T-cell (primary cell): Measurements from ENCODE around the gene STAT6. TPM values are rescaled to one million over a fixed set of nuclear protein-coding genes. Genes with fewer than 3 reads are reported as not detected.
A peak's percentile ranks its signal among the peaks of the same experiment; 100 is the strongest.

Source experiments
- ATAC-seq, 4 experiments: fragments of 200-7000 bp in 3 of 4; fragments of 150-1000 bp in 1 of 4; cut with Tn5 transposase; replicated peaks in 1 of 4; 1 replicate in 3 of 4; 2 replicates in 1 of 4; pipeline ENCODE4 v1.10.0; 2021; ENCODE audit warnings: moderate library complexity in 3 of 4, mild to moderate bottlenecking in 2 of 4, moderate number of reproducible peaks in 1 of 4
- CTCF ChIA-PET, 2 donors: fragments of 300-600 bp; sonication (Branson Sonifier 250); formaldehyde crosslinking; loops; one replicate each; lab custom pipeline; 2022; ENCODE audit warnings: antibody characterized with exemption in 2 of 2; lab: Charles Lee
- POLR2A ChIA-PET, 2 donors: fragments of 300-600 bp; sonication (Branson Sonifier 250); formaldehyde crosslinking; loops; one replicate each; lab custom pipeline; 2022; ENCODE audit warnings: antibody characterized with exemption in 2 of 2; lab: Charles Lee
- DNase-seq, 35 experiments: peaks; one replicate each; pipeline versions ENCODE4 v3.0.0 to v3.0.0-alpha.2; 2013 to 2023
- H3K27ac ChIP-seq: one replicate; pipeline ENCODE4 v1.5.1; 2013; ENCODE audit warnings: low read length
- H3K27me3 ChIP-seq, 2 experiments: replicated peaks in 1 of 2; 1 replicate in 1 of 2; 2 replicates in 1 of 2; pipeline versions ENCODE4 v1.6.1 to v1.7.0; 2013; ENCODE audit warnings: low read length in 1 of 2, mixed read lengths in 1 of 2; ENCODE audit not compliant: control insufficient read depth in 2 of 2, insufficient read depth in 2 of 2; ENCODE audit errors: extremely low read depth in 1 of 2
- H3K36me3 ChIP-seq, 2 donors: 1 replicate in 1 of 2; 2 replicates in 1 of 2; pipeline versions ENCODE4 v1.6.1 to v1.7.0; 2013; ENCODE audit warnings: low read length in 1 of 2; ENCODE audit not compliant: control insufficient read depth in 2 of 2, insufficient read depth in 1 of 2; ENCODE audit errors: extremely low read depth in 1 of 2
- H3K4me1 ChIP-seq, 2 experiments: 1 replicate in 1 of 2; 2 replicates in 1 of 2; pipeline versions ENCODE4 v1.6.1 to v1.7.0; 2013; ENCODE audit warnings: low read length in 2 of 2, mixed read lengths in 1 of 2; ENCODE audit not compliant: insufficient read depth in 2 of 2, control insufficient read depth in 1 of 2; ENCODE audit errors: extremely low read depth in 1 of 2
- H3K4me3 ChIP-seq, 2 donors: 1 replicate in 1 of 2; 2 replicates in 1 of 2; pipeline versions ENCODE4 v1.5.1 to v1.7.0; 2013; ENCODE audit warnings: mild to moderate bottlenecking in 2 of 2, low read length in 1 of 2, moderate library complexity in 1 of 2; ENCODE audit not compliant: control insufficient read depth in 1 of 2; ENCODE audit errors: extremely low read depth in 1 of 2
- H3K9me3 ChIP-seq: 2 replicates; pipeline ENCODE4 v1.7.0; 2013
- H3K27ac Mint-ChIP-seq, 2 donors: one replicate each; pipeline ENCODE4 v1.8.0; 2020 to 2021; ENCODE audit warnings: mild to moderate bottlenecking in 2 of 2, mixed read lengths in 2 of 2
- H3K27me3 Mint-ChIP-seq, 2 donors: one replicate each; pipeline ENCODE4 v1.8.0; 2021 to 2022; ENCODE audit warnings: mixed read lengths in 2 of 2
- H3K36me3 Mint-ChIP-seq: one replicate; pipeline ENCODE4 v1.8.0; 2021; ENCODE audit warnings: mixed read lengths
- H3K4me1 Mint-ChIP-seq, 3 donors: one replicate each; pipeline ENCODE4 v1.8.0; 2020 to 2022; ENCODE audit warnings: mixed read lengths in 3 of 3, mild to moderate bottlenecking in 1 of 3
- H3K4me3 Mint-ChIP-seq, 3 donors: one replicate each; pipeline ENCODE4 v1.8.0; 2020 to 2022; ENCODE audit warnings: mild to moderate bottlenecking in 3 of 3, mixed read lengths in 3 of 3, moderate library complexity in 3 of 3
- H3K9me3 Mint-ChIP-seq, 3 donors: one replicate each; pipeline ENCODE4 v1.8.0; 2020 to 2022; ENCODE audit warnings: mixed read lengths in 3 of 3
- WGBS: methylation state at CpG from one replicate; pipeline ENCODE4 v1.1.5; 2013; ENCODE audit warnings: missing lambda C conversion rate; ENCODE audit not compliant: insufficient coverage; 5-methylcytosine and 5-hydroxymethylcytosine counted together
- total RNA-seq, 35 experiments: library from RNA in 6 of 35; stranded (reverse) in 6 of 35; fragments of 120-200 nt in 1 of 35; gene quantifications; one replicate each; pipeline versions ENCODE4 v1.2.1 to v1.2.4 and lab custom pipeline; 2013 to 2026

STAT6 gene
- total RNA-seq, 5 donors from 2014 or later (not counting 1 experiment from before 2014, with no cell fraction given), result 227 to 348 (median 341) TPM

DNA sequence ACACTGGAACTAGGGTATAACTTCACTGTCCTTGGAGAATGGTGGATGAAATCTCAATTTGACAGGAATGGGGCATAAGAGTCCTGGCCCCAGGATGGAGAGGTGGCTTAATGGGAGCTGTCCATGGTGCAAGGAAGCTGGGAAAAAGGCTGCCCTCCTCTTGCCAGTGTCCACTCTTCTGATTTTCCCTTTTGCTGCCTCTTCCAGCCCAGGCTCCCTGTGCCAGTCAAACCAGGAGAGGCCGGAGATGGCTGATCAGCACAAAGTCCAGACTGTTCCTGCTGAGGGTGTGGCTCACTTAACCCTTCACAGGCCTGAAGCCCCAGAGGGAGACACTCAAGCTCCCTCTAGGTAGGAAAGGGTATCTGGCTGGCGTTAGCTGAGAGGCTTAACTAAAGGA, 61.3 kb downstream of the STAT6 start, which contains the start of gene MYO1A:
MYO1A (minus strand) TSS at position 240 of the 400 bp plus-strand sequence. CDS start 1,806 bp downstream, outside the sequence.
- POLR2A ChIA-PET, result interaction anchor here in 1 of 2 donors (0.6 kb wide), 1 partner anchor 375 kb away, joined by 12 read pairs; no protein-coding TSS in a partner anchor
- H3K27me3 Mint-ChIP-seq, result peaks cover 0 to 2% of the 10 kb centered on the region in 2 donors
- H3K9me3 Mint-ChIP-seq, result no peaks in the 10 kb centered on the region
- H3K4me3 Mint-ChIP-seq, result no peak within 1 kb of the TSS
- no peaks in the 10 kb centered on the region for H3K27me3 ChIP-seq
- DNase-seq, result no peak
- no peak within 1 kb of the TSS for H3K27ac Mint-ChIP-seq
- no peak for ATAC-seq
- peaks cover 12 to 24% of the 10 kb centered on the region in 2 experiments for H3K4me1 ChIP-seq
- H3K9me3 ChIP-seq, result no peaks in the 10 kb centered on the region
- CTCF ChIA-PET, result interaction anchor here in 1 of 2 donors (1.1 kb wide), 1 partner anchor 10 kb away, joined by 3 read pairs; no protein-coding TSS in a partner anchor
- H3K4me1 Mint-ChIP-seq, result peaks cover 20 to 43% (median 26%) of the 10 kb centered on the region in 3 donors
- WGBS, result 85% methylated on average over 2 of the region's 2 CpGs
- H3K36me3 Mint-ChIP-seq, result no peaks in the 10 kb centered on the region
- H3K36me3 ChIP-seq, result no peaks in the 10 kb centered on the region
- H3K27ac ChIP-seq, result no peak within 1 kb of the TSS
- no peak within 1 kb of the TSS for H3K4me3 ChIP-seq

DNA sequence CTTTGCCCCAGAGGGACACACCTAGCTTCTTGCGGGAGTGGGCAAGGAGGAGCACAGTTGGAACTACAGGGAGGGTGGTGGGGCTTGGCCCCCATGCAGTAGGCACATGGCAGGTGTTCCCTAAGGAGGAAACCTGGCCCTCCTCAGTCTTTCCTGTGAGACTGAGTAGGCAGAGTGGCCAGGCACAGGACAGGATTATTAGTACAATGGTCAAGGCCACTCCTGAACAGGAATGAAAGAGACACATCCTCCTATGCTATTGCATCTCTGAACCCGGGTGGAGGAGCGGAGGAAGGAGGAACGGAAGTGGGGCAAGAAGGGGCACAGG, 62.1 kb downstream of the STAT6 start:
- H3K27ac Mint-ChIP-seq, result no peak overlapping the region
- no CpG with 5 or more reads among the region's 4 CpGs for WGBS
- H3K4me1 Mint-ChIP-seq, result peaks cover 20 to 43% (median 26%) of the 10 kb centered on the region in 3 donors
- H3K9me3 ChIP-seq, result no peaks in the 10 kb centered on the region
- H3K4me1 ChIP-seq, result peaks cover 12 to 24% of the 10 kb centered on the region in 2 experiments
- H3K36me3 ChIP-seq, result no peaks in the 10 kb centered on the region
- peaks cover 0 to 2% of the 10 kb centered on the region in 2 donors for H3K27me3 Mint-ChIP-seq
- no peak overlapping the region for H3K4me3 Mint-ChIP-seq
- H3K36me3 Mint-ChIP-seq, result no peaks in the 10 kb centered on the region
- H3K9me3 Mint-ChIP-seq, result no peaks in the 10 kb centered on the region
- ChIA-PET CTCF (interaction anchor here in 1 of 2 donors (0.7 kb wide), 2 partner anchors 11 to 22 kb away, joined by 3 read pairs; no protein-coding TSS in a partner anchor), POLR2A (no interaction called here)
- H3K27ac ChIP-seq, result no peak overlapping the region
- no peak for ATAC-seq
- DNase-seq, result no peak
- H3K4me3 ChIP-seq, result no peak overlapping the region
- H3K27me3 ChIP-seq, result peaks cover 0 to 4% of the 10 kb centered on the region in 2 experiments

DNA sequence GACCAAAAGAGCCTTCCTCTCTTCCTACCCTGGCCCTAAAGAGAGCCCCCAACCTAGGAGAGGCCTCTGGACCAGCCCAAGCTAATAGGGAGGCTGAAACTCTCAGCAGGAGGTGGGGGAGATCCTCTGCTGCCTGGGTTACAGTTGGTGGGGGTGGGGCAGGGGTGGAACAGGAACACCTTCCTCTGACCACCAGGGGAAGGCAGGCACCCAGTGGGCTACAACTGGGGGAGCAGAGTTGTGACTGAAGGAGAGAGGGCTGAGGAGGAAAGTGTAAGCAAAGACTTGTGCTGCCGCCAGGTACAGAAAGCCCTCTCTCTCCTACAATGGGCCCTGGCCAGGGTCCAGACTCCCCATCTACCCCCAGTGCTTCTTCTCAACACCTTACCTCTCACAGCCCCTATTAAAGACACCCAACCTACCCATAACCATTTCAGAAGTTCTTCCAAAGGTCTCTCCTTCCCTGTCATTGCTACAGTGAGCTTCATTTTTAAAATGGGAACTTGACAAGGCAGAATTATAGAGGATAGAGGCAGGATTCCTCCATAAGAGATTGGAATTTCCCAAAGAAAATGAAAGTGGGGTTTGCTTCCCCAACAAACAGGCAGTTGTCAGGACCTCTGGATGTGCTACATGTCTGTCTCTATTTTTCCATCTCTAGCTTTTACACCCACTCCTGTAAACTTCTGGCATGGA, 62.6 kb downstream of the STAT6 start:
- no peak overlapping the region for H3K4me3 Mint-ChIP-seq
- Histone ChIP-seq H3K36me3 (no peaks in the 10 kb centered on the region), H3K4me3 (no peak overlapping the region), H3K27ac (no peak overlapping the region), H3K27me3 (peaks cover 0 to 9% of the 10 kb centered on the region in 2 experiments), H3K4me1 (peaks cover 12 to 24% of the 10 kb centered on the region in 2 experiments), H3K9me3 (no peaks in the 10 kb centered on the region)
- H3K9me3 Mint-ChIP-seq, result no peaks in the 10 kb centered on the region
- no peak overlapping the region for H3K27ac Mint-ChIP-seq
- no peaks in the 10 kb centered on the region for H3K36me3 Mint-ChIP-seq
- ChIA-PET CTCF (interaction anchor here in 1 of 2 donors (0.7 to 1.5 kb wide), 4 partner anchors 12 to 22 kb away, joined by 3 to 5 read pairs (median 3); no protein-coding TSS in a partner anchor), POLR2A (no interaction called here)
- DNase-seq (no peak), ATAC-seq (no peak)
- peaks cover 20 to 43% (median 26%) of the 10 kb centered on the region in 3 donors for H3K4me1 Mint-ChIP-seq
- peaks cover 0 to 5% of the 10 kb centered on the region in 2 donors for H3K27me3 Mint-ChIP-seq
- no CpG with 5 or more reads among the region's 1 CpG for WGBS

DNA sequence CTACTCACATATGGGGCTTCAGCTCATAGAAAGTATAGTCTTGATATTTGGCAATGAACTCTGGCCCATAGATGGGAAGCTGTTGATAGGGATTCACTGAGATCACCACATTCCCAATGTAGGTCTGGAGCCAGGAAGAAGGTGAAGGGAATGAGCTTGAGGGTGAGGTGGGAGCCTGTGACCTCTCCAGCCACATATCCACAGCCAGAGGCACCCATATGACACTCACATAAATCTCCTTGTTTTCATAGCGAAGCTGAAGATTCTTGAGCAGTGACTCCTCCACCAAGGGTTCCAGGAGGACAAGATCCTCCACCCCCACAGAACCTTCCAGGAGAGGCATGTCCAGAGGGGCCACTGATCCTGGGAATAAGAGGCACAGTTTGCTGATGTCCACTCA, 63.2 kb downstream of the STAT6 start:
- ChIA-PET CTCF (interaction anchor here (0.6 to 1.5 kb wide), 3 partner anchors 13 to 64 kb away, joined by 3 to 5 read pairs (median 3); no protein-coding TSS in a partner anchor), POLR2A (no interaction called here)
- no CpG with 5 or more reads among the region's 1 CpG for WGBS
- Histone ChIP-seq H3K4me3 (no peak overlapping the region), H3K27me3 (peaks cover 0 to 9% of the 10 kb centered on the region in 2 experiments), H3K36me3 (no peaks in the 10 kb centered on the region), H3K27ac (no peak overlapping the region), H3K9me3 (no peaks in the 10 kb centered on the region), H3K4me1 (peaks cover 12 to 24% of the 10 kb centered on the region in 2 experiments)
- Mint-ChIP-seq H3K27ac (peak overlapping the region in 1 of 2 donors; percentile 61), H3K27me3 (peaks cover 0 to 5% of the 10 kb centered on the region in 2 donors), H3K9me3 (no peaks in the 10 kb centered on the region), H3K4me3 (peak overlapping the region in 1 of 3 donors; percentile 74), H3K4me1 (peaks cover 20 to 43% (median 26%) of the 10 kb centered on the region in 3 donors), H3K36me3 (no peaks in the 10 kb centered on the region)
- ATAC-seq, result no peak
- no peak for DNase-seq

DNA sequence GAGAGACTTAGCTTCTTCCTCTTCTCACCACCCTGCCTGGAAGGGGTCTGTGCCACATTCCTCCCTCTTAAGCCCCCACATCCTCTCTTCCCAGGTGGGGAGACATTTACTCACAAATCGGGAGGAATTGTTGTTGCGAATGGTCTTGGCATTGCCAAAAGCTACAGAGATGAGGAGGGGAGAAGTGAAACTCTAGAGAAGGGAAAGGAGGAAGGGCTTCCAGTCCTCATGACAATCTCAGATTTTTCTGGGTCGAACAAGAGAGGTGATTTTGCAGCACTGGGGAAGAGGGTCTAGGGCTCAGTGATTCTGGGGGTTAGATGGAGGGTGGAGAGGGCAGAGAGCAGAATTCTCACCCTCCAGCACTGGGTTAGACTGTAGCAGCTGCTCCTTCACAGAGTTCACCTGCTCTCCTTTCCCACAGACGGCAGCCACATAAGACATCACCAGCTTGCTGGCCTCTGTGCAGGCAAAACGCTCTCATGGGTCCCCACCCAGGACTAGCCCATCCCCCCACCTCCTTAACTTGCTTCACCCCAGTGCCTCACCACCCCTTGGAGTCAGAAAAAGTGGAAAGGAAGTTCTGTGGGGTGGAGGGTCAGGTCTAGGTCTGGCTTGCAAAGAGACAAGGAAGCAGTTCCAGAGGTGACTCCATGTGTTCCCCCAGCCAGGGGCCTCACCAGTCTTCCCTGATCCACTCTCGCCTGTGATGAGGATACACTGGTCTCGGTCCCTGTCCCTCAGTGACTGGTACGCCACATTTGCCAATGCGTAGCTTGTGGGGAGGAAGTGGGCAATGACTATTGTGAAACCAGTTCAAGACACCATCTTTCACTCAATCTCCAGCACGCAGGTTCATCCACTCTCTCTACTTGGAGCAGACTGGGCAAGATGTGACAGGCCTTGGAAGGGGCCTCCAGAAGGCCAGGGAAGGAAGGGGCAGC, 63.9 kb downstream of the STAT6 start:
- peak; percentile 37 to 83 (median 68) for ATAC-seq

More for the DNA sequence above, 63.9 kb downstream of the STAT6 start:
- H3K9me3 Mint-ChIP-seq, result no peaks in the 10 kb centered on the region
- DNase-seq, result peak in 19 of 35 experiments; percentile 7 to 49 (median 24)
- peaks cover 20 to 43% (median 26%) of the 10 kb centered on the region in 3 donors for H3K4me1 Mint-ChIP-seq
- H3K4me3 ChIP-seq, result peak overlapping the region in 1 of 2 donors; percentile 5
- ChIA-PET CTCF (interaction anchor here (0.5 to 1.5 kb wide), 3 partner anchors 14 to 590 kb away, joined by 3 to 16 read pairs (median 5); no protein-coding TSS in a partner anchor), POLR2A (no interaction called here)
- H3K27me3 ChIP-seq, result peaks cover 0 to 9% of the 10 kb centered on the region in 2 experiments
- H3K27me3 Mint-ChIP-seq, result peaks cover 0 to 5% of the 10 kb centered on the region in 2 donors
- H3K4me1 ChIP-seq, result peaks cover 12 to 24% of the 10 kb centered on the region in 2 experiments
- H3K9me3 ChIP-seq, result no peaks in the 10 kb centered on the region
- H3K27ac ChIP-seq, result no peak overlapping the region
- H3K36me3 ChIP-seq, result no peaks in the 10 kb centered on the region
- H3K27ac Mint-ChIP-seq, result peak overlapping the region; percentile 56 to 61
- WGBS, result no CpG with 5 or more reads among the region's 10 CpGs
- H3K36me3 Mint-ChIP-seq, result no peaks in the 10 kb centered on the region
- peak overlapping the region in 2 of 3 donors; percentile 49 to 74 for H3K4me3 Mint-ChIP-seq
